SK-N-MC (cell line): ENCODE measurements around the gene SMU1.

Experiments used
- EZH2 ChIP-seq: fragments of 200-600 bp; sonication (generic); IDR thresholded peaks from one replicate; pipeline ENCODE4 v1.6.1; 2017; ENCODE audit warnings: antibody characterized with exemption
- FOXP2 ChIP-seq: optimal IDR thresholded peaks from 2 replicates; pipeline ENCODE3; 2011; ENCODE audit warnings: mild to moderate bottlenecking, moderate library complexity; ENCODE audit not compliant: insufficient read depth; ENCODE audit errors: extremely low read length, control extremely low read depth
- POLR2AphosphoS5 ChIP-seq: IDR thresholded peaks from 2 replicates; pipeline ENCODE4 v1.6.1; 2012; ENCODE audit warnings: mild to moderate bottlenecking, low read depth, low read length, borderline replicate concordance

- TF ChIP-seq POLR2AphosphoS5 (no peak), EZH2 (no peak), FOXP2 (no peak)
Measured at GRCh38 chr9:33106372-33106771, 29.9 kb upstream of the SMU1 start.
